ENCODE results near the gene MST1. TPM values are rescaled to one million over a fixed set of nuclear protein-coding genes. Genes with fewer than 3 reads are reported as not detected.

Gene MST1
- total RNA-seq, 4 donors from 2014 or later = 21.5 to 43.5 (median 40.7) TPM

DNA sequence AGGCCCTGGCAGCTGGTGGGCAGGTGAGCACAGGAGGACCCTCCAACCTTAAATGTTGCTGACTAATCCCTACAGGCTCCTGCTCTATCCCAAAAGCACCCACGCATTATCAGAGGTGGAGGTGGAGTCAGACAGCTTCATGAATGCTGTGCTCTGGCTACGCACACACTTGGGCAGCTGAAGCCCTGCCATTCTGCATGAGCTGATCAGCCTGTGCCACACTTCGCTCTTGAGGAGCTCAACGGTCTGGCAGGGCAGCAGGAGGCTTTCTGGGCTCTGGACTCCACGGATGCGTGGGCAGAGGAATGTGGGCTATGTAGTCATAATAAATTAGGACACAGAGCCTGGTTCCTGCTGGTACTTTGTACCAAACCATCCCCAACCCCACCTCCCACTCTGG lies 6.1 kb downstream of the MST1 start:
- Histone ChIP-seq H3K4me3 (replicated peaks in 1 of 3) (no peak overlapping the region), H3K27ac (peak overlapping the region; percentile 80 to 87 (median 86)), H3K36me3 (peaks cover 23 to 32% of the 10 kb centered on the region in 2 donors), H3K4me1 (peaks cover 14 to 41% of the 10 kb centered on the region in 2 donors), H3K9me3 (no peaks in the 10 kb centered on the region), H3K27me3 (no peaks in the 10 kb centered on the region)
- DNase-seq = peak; percentile 96 to 97
- intact Hi-C loops (cut with DNase I) = no loop called here
- TF ChIP-seq, protein P1, sequence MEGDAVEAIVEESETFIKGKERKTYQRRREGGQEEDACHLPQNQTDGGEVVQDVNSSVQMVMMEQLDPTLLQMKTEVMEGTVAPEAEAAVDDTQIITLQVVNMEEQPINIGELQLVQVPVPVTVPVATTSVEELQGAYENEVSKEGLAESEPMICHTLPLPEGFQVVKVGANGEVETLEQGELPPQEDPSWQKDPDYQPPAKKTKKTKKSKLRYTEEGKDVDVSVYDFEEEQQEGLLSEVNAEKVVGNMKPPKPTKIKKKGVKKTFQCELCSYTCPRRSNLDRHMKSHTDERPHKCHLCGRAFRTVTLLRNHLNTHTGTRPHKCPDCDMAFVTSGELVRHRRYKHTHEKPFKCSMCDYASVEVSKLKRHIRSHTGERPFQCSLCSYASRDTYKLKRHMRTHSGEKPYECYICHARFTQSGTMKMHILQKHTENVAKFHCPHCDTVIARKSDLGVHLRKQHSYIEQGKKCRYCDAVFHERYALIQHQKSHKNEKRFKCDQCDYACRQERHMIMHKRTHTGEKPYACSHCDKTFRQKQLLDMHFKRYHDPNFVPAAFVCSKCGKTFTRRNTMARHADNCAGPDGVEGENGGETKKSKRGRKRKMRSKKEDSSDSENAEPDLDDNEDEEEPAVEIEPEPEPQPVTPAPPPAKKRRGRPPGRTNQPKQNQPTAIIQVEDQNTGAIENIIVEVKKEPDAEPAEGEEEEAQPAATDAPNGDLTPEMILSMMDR (IDR thresholded peaks at IDR 0.05) = no peak
- TF ChIP-seq POLR2A (IDR thresholded peaks at IDR 0.05) = peak in 1 of 2 donors; percentile 63
- 33 to 72% methylated on average over 4 to 6 of the region's 6 CpGs for WGBS, 2 donors

GRCh38 chr3:49681543-49681942 lies 7.7 kb downstream of the MST1 start:
- H3K36me3 ChIP-seq = peaks cover 23 to 47% of the 10 kb centered on the region in 2 donors

GRCh38 chr3:49681232-49681522 lies 8.1 kb downstream of the MST1 start:
- no peak for DNase-seq
- TF ChIP-seq, protein P1 (IDR thresholded peaks at IDR 0.05) = no peak
- no peak for TF ChIP-seq POLR2A (IDR thresholded peaks at IDR 0.05)
- H3K36me3 ChIP-seq = peaks cover 23 to 50% of the 10 kb centered on the region in 2 donors

More at GRCh38 chr3:49681543-49681942, 7.7 kb downstream of the MST1 start:
- no peaks in the 10 kb centered on the region for H3K9me3 ChIP-seq
- H3K4me1 ChIP-seq = peaks cover 14 to 38% of the 10 kb centered on the region in 2 donors
- WGBS, 2 donors = 86% methylated on average over 4 of the region's 4 CpGs
- no peak overlapping the region for H3K4me3 ChIP-seq (replicated peaks in 1 of 3)
- H3K27ac ChIP-seq = peak overlapping the region in 2 of 3 donors; percentile 80 to 87
- H3K27me3 ChIP-seq = no peaks in the 10 kb centered on the region
- no peak for TF ChIP-seq POLR2A (IDR thresholded peaks at IDR 0.05)
- TF ChIP-seq, protein P1 (IDR thresholded peaks at IDR 0.05) = no peak
- intact Hi-C loops (cut with DNase I) = no loop called here
- DNase-seq = no peak

GRCh38 chr3:49680493-49681231 lies 8.6 kb downstream of the MST1 start:
- Histone ChIP-seq H3K27me3 (no peaks in the 10 kb centered on the region), H3K27ac (peak overlapping the region in 1 of 3 donors; percentile 80), H3K4me3 (replicated peaks in 1 of 3) (no peak overlapping the region), H3K36me3 (peaks cover 23 to 52% of the 10 kb centered on the region in 2 donors), H3K9me3 (no peaks in the 10 kb centered on the region), H3K4me1 (peaks cover 14 to 31% of the 10 kb centered on the region in 2 donors)
- no peak for TF ChIP-seq POLR2A (IDR thresholded peaks at IDR 0.05)
- TF ChIP-seq, protein P1 (IDR thresholded peaks at IDR 0.05) = no peak
- intact Hi-C loops (cut with DNase I) = no loop called here
- WGBS, 2 donors = 85 to 98% methylated on average over 6 of the region's 7 CpGs
- DNase-seq = no peak

More at GRCh38 chr3:49681232-49681522, 8.1 kb downstream of the MST1 start:
- Histone ChIP-seq H3K9me3 (no peaks in the 10 kb centered on the region), H3K27ac (peak overlapping the region in 1 of 3 donors; percentile 80), H3K4me1 (peaks cover 14 to 36% of the 10 kb centered on the region in 2 donors), H3K4me3 (replicated peaks in 1 of 3) (no peak overlapping the region), H3K27me3 (no peaks in the 10 kb centered on the region)
- 92 to 100% methylated on average over 1 to 2 of the region's 2 CpGs for WGBS, 2 donors
- intact Hi-C loops (cut with DNase I) = no loop called here

- no peak for TF ChIP-seq POLR2A (IDR thresholded peaks at IDR 0.05)
- TF ChIP-seq, protein P1 (IDR thresholded peaks at IDR 0.05) = no peak
- intact Hi-C loops (cut with DNase I) = loop anchor here (5.0 kb wide), 1 partner anchor 51 kb away; no protein-coding TSS in a partner anchor
- peaks cover 14% of the 10 kb centered on the region in 2 donors for H3K4me1 ChIP-seq
- no peaks in the 10 kb centered on the region for H3K9me3 ChIP-seq
- no peak for DNase-seq
- no peak overlapping the region for H3K4me3 ChIP-seq (replicated peaks in 1 of 3)
- H3K36me3 ChIP-seq = peaks cover 18 to 45% of the 10 kb centered on the region in 2 donors
- WGBS, 2 donors = 86 to 89% methylated on average over 4 to 11 of the region's 11 CpGs
- H3K27ac ChIP-seq = no peak overlapping the region
- no peaks in the 10 kb centered on the region for H3K27me3 ChIP-seq
Measured at GRCh38 chr3:49675912-49676311, 13.4 kb downstream of the MST1 start.

Data from thyroid gland (tissue), 4 donors.